ENCODE measurements around the gene RIPOR3. TPM values are rescaled to one million over a fixed set of nuclear protein-coding genes. Genes with fewer than 3 reads are reported as not detected.

The RIPOR3 gene
- total and polyA plus RNA-seq, 4 donors: 5.6 to 90.3 (median 16.3) TPM

GRCh38 chr20:50609438-50609989 lies 81.8 kb downstream of the RIPOR3 start:
- TF ChIP-seq SP1 (IDR thresholded peaks at IDR 0.05): no peak
- TF ChIP-seq NR2F2 (IDR thresholded peaks at IDR 0.05): no peak
- TF ChIP-seq HNF4G (IDR thresholded peaks at IDR 0.05): no peak
- no peak for TF ChIP-seq FOXA2 (IDR thresholded peaks at IDR 0.05)
- TF ChIP-seq ZBTB33 (IDR thresholded peaks at IDR 0.05): no peak
- no peak for TF ChIP-seq JUND (IDR thresholded peaks at IDR 0.05)
- TF ChIP-seq RAD21 (IDR thresholded peaks at IDR 0.05): no peak
- TF ChIP-seq YY1 (IDR thresholded peaks at IDR 0.05): no peak
- TF ChIP-seq RXRA (IDR thresholded peaks at IDR 0.05): no peak
- TF ChIP-seq HNF4A (conservative IDR thresholded peaks at IDR 0.05): no peak
- no peak for TF ChIP-seq FOXA1 (IDR thresholded peaks at IDR 0.05)
- TF ChIP-seq, protein P1, sequence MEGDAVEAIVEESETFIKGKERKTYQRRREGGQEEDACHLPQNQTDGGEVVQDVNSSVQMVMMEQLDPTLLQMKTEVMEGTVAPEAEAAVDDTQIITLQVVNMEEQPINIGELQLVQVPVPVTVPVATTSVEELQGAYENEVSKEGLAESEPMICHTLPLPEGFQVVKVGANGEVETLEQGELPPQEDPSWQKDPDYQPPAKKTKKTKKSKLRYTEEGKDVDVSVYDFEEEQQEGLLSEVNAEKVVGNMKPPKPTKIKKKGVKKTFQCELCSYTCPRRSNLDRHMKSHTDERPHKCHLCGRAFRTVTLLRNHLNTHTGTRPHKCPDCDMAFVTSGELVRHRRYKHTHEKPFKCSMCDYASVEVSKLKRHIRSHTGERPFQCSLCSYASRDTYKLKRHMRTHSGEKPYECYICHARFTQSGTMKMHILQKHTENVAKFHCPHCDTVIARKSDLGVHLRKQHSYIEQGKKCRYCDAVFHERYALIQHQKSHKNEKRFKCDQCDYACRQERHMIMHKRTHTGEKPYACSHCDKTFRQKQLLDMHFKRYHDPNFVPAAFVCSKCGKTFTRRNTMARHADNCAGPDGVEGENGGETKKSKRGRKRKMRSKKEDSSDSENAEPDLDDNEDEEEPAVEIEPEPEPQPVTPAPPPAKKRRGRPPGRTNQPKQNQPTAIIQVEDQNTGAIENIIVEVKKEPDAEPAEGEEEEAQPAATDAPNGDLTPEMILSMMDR (IDR thresholded peaks at IDR 0.05; ENCODE audit: low read depth, low read length, missing input control): no peak
- TF ChIP-seq EGR1 (IDR thresholded peaks at IDR 0.05; ENCODE audit: low read depth in 2 of 2): no peak
- TF ChIP-seq, protein P2, sequence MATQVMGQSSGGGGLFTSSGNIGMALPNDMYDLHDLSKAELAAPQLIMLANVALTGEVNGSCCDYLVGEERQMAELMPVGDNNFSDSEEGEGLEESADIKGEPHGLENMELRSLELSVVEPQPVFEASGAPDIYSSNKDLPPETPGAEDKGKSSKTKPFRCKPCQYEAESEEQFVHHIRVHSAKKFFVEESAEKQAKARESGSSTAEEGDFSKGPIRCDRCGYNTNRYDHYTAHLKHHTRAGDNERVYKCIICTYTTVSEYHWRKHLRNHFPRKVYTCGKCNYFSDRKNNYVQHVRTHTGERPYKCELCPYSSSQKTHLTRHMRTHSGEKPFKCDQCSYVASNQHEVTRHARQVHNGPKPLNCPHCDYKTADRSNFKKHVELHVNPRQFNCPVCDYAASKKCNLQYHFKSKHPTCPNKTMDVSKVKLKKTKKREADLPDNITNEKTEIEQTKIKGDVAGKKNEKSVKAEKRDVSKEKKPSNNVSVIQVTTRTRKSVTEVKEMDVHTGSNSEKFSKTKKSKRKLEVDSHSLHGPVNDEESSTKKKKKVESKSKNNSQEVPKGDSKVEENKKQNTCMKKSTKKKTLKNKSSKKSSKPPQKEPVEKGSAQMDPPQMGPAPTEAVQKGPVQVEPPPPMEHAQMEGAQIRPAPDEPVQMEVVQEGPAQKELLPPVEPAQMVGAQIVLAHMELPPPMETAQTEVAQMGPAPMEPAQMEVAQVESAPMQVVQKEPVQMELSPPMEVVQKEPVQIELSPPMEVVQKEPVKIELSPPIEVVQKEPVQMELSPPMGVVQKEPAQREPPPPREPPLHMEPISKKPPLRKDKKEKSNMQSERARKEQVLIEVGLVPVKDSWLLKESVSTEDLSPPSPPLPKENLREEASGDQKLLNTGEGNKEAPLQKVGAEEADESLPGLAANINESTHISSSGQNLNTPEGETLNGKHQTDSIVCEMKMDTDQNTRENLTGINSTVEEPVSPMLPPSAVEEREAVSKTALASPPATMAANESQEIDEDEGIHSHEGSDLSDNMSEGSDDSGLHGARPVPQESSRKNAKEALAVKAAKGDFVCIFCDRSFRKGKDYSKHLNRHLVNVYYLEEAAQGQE (IDR thresholded peaks at IDR 0.05): no peak
- no peak for TF ChIP-seq GABPA (IDR thresholded peaks at IDR 0.05 in 1 of 2, conservative IDR thresholded peaks at IDR 0.05 in 1 of 2)
- TF ChIP-seq MAX (IDR thresholded peaks at IDR 0.05): no peak
- TF ChIP-seq ATF3 (IDR thresholded peaks at IDR 0.05): no peak
- H3K9ac ChIP-seq (ENCODE audit: low read depth in 1 of 2, low read length in 2 of 2): no peak overlapping the region
- H3K9me3 ChIP-seq (ENCODE audit: control insufficient read depth in 4 of 4, low read length in 3 of 4): no peaks in the 10 kb centered on the region
- no peaks in the 10 kb centered on the region for H3K36me3 ChIP-seq (ENCODE audit: control insufficient read depth in 4 of 4, insufficient read depth in 3 of 4, low read depth in 1 of 4, low read length in 3 of 4)
- H3K4me1 ChIP-seq (ENCODE audit: control insufficient read depth in 4 of 4, insufficient read depth in 4 of 4, low read length in 3 of 4): peaks cover 0 to 5% (median 2%) of the 10 kb centered on the region in 4 donors
- no peak overlapping the region for H3K27ac ChIP-seq (ENCODE audit: low read depth in 1 of 2, low read length in 2 of 2)
- WGBS: 97% methylated on average over 28 of the region's 28 CpGs
- no peak for DNase-seq (ENCODE audit: low spot score)
- no peaks in the 10 kb centered on the region for H3K27me3 ChIP-seq (ENCODE audit: control insufficient read depth in 4 of 4, insufficient read depth in 4 of 4, low read length in 3 of 4)
- no peak overlapping the region for H3K4me3 ChIP-seq (ENCODE audit: low read depth in 1 of 3, low read length in 3 of 3)

All from liver (tissue), 9 donors.